GM19035 (cell line): ENCODE data around the gene ZNF318.

Experiments
- ATAC-seq: cut with Tn5 transposase; IDR thresholded peaks from one replicate; pipeline ENCODE4 v1.9.1; 2021; ENCODE audit not compliant: unreplicated experiment

ZNF318 gene

GRCh38 chr6:43301081-43301870 is 68.2 kb downstream of the ZNF318 start:
- ATAC-seq, result no peak

GRCh38 chr6:43299338-43300293 is 69.8 kb downstream of the ZNF318 start:
- ATAC-seq, result no peak

- no peak for ATAC-seq
Measured at GRCh38 chr6:43298565-43299337, 70.7 kb downstream of the ZNF318 start.

GRCh38 chr6:43297644-43298564 is 71.5 kb downstream of the ZNF318 start, which contains the start of gene SLC22A7:
SLC22A7 (plus strand) TSS chr6:43298260; CDS start chr6:43298359, 99 bp downstream.
- no peak for ATAC-seq

GRCh38 chr6:43296780-43297497 is 72.5 kb downstream of the ZNF318 start:
- no peak for ATAC-seq

- no peak for ATAC-seq
Measured at GRCh38 chr6:43295456-43295855, 74.0 kb downstream of the ZNF318 start.

- ATAC-seq, result no peak
Measured at GRCh38 chr6:43294536-43294935, 74.9 kb downstream of the ZNF318 start.

- no peak for ATAC-seq
Measured at GRCh38 chr6:43293698-43294097, 75.7 kb downstream of the ZNF318 start.

- no peak for ATAC-seq
Measured at GRCh38 chr6:43292763-43293318, 76.6 kb downstream of the ZNF318 start.

- no peak for ATAC-seq
Measured at GRCh38 chr6:43292341-43292740, 77.1 kb downstream of the ZNF318 start.

GRCh38 chr6:43291708-43292107 is 77.7 kb downstream of the ZNF318 start:
- ATAC-seq, result no peak

- no peak for ATAC-seq
Measured at GRCh38 chr6:43290905-43291355, 78.5 kb downstream of the ZNF318 start.

GRCh38 chr6:43290339-43290904 is 79.0 kb downstream of the ZNF318 start:
- ATAC-seq, result no peak

- no peak for ATAC-seq
Measured at GRCh38 chr6:43287717-43288679, 81.4 kb downstream of the ZNF318 start.

GRCh38 chr6:43286980-43287716 is 82.3 kb downstream of the ZNF318 start:
- ATAC-seq, result no peak

GRCh38 chr6:43286456-43286979 is 82.9 kb downstream of the ZNF318 start:
- no peak for ATAC-seq
